Gastroesophageal sphincter (tissue), 4 donors: ENCODE data around the gene SHANK2. TPM values are rescaled to one million over a fixed set of nuclear protein-coding genes. Genes with fewer than 3 reads are reported as not detected.

Experiments used
- ATAC-seq: fragments of 150-250 bp; one replicate; pipeline ENCODE4 v1.9.1; 2016; ENCODE audit warnings: mild to moderate bottlenecking, moderate library complexity
- H3K27ac ChIP-seq, 4 donors: fragments of 200-600 bp; sonication (generic) in 3 of 4; 1 replicate in 3 of 4; 2 replicates in 1 of 4; pipeline ENCODE4 v1.5.1; 2016 to 2019
- H3K27me3 ChIP-seq: fragments of 200-600 bp; sonication (generic); one replicate; pipeline ENCODE4 v1.5.1; 2019
- H3K36me3 ChIP-seq, 2 donors: fragments of 200-600 bp; sonication (generic); one replicate each; pipeline ENCODE4 v1.5.1; 2019; ENCODE audit warnings: control low read depth in 1 of 2
- H3K4me1 ChIP-seq, 3 donors: fragments of 200-600 bp; sonication (generic); 1 replicate in 2 of 3; 2 replicates in 1 of 3; pipeline ENCODE4 v1.5.1; 2016 to 2019; ENCODE audit warnings: control low read depth in 2 of 3
- H3K4me3 ChIP-seq, 2 donors: fragments of 200-600 bp; sonication (generic); one replicate each; pipeline ENCODE4 v1.5.1; 2019; ENCODE audit warnings: mild to moderate bottlenecking in 1 of 2, moderate library complexity in 1 of 2
- H3K9me3 ChIP-seq, 3 donors: fragments of 200-600 bp; sonication (generic); one replicate each; pipeline ENCODE4 v1.5.1; 2017 to 2019; ENCODE audit warnings: control low read depth in 2 of 3
- CTCF ChIP-seq, 4 experiments: fragments of 200-600 bp in 2 of 4; fragments of 450-650 bp in 2 of 4; sonication (generic) in 1 of 4; IDR thresholded peaks; one replicate each; pipeline ENCODE4 v1.5.1; 2017 to 2019; ENCODE audit warnings: antibody characterized with exemption in 4 of 4, mild to moderate bottlenecking in 2 of 4, moderate library complexity in 2 of 4
- EP300 ChIP-seq: sonication (generic); formaldehyde crosslinking; IDR thresholded peaks from one replicate; pipeline ENCODE4 v1.6.1; 2017; ENCODE audit warnings: antibody characterized with exemption, mild to moderate bottlenecking
- POLR2A ChIP-seq, 2 donors: fragments of 450-650 bp; IDR thresholded peaks; one replicate each; pipeline ENCODE4 v1.6.1; 2017; ENCODE audit warnings: antibody characterized with exemption in 2 of 2, mild to moderate bottlenecking in 2 of 2, moderate library complexity in 1 of 2
- POLR2AphosphoS5 ChIP-seq: sonication (generic); formaldehyde crosslinking; IDR thresholded peaks from one replicate; pipeline ENCODE4 v1.6.1; 2017; ENCODE audit warnings: antibody characterized with exemption
- WGBS, 2 donors: methylation state at CpG; one replicate each; pipeline ENCODE4 v1.1.5; 2018; ENCODE audit warnings: low coverage in 1 of 2; 5-methylcytosine and 5-hydroxymethylcytosine counted together
- total RNA-seq, 4 donors: library from RNA; depleted of rRNA; stranded (reverse); fragments of >200 nt; gene quantifications; one replicate each; pipeline ENCODE4 v1.1.0, GENCODE V29; 2016

The SHANK2 gene
- total RNA-seq, 4 donors from 2014 or later = 1.6 to 14.5 (median 13.8) TPM

GRCh38 chr11:71286701-71287643 lies 34.6 kb upstream of the SHANK2 start:
- no peak overlapping the region for H3K4me3 ChIP-seq
- H3K9me3 ChIP-seq = peaks cover 0 to 32% (median 4%) of the 10 kb centered on the region in 3 donors
- H3K4me1 ChIP-seq = no peaks in the 10 kb centered on the region
- no peaks in the 10 kb centered on the region for H3K36me3 ChIP-seq
- TF ChIP-seq POLR2A (IDR thresholded peaks at IDR 0.05) (no peak), CTCF (IDR thresholded peaks at IDR 0.05) (no peak), EP300 (no peak), POLR2AphosphoS5 (no peak)
- WGBS, 2 donors = 16 to 50% methylated on average over 1 to 5 of the region's 14 CpGs
- peaks cover 48% of the 10 kb centered on the region for H3K27me3 ChIP-seq
- no peak overlapping the region for H3K27ac ChIP-seq
- ATAC-seq = no peak

GRCh38 chr11:71285111-71285510 lies 32.7 kb upstream of the SHANK2 start:
- TF ChIP-seq CTCF (IDR thresholded peaks at IDR 0.05) = no peak
- TF ChIP-seq EP300 = no peak
- no peak for TF ChIP-seq POLR2A (IDR thresholded peaks at IDR 0.05)
- no peak for TF ChIP-seq POLR2AphosphoS5
- no peak for ATAC-seq
- Histone ChIP-seq H3K4me1 (no peaks in the 10 kb centered on the region), H3K4me3 (no peak overlapping the region), H3K36me3 (no peaks in the 10 kb centered on the region), H3K27me3 (peaks cover 60% of the 10 kb centered on the region), H3K9me3 (peaks cover 0 to 16% (median 4%) of the 10 kb centered on the region in 3 donors), H3K27ac (no peak overlapping the region)
- WGBS, 2 donors = 76 to 87% methylated on average over 13 to 14 of the region's 14 CpGs

GRCh38 chr11:71284525-71285092 lies 32.2 kb upstream of the SHANK2 start:
- no peak overlapping the region for H3K4me3 ChIP-seq
- H3K27ac ChIP-seq = no peak overlapping the region
- H3K9me3 ChIP-seq = peaks cover 0 to 11% (median 3%) of the 10 kb centered on the region in 3 donors
- ATAC-seq = no peak
- whole genome bisulfite sequencing, 2 donors = 53% methylated on average over 2 of the region's 2 CpGs; no CpG with 5 or more reads in 1 of the 2 donors
- H3K27me3 ChIP-seq = peaks cover 62% of the 10 kb centered on the region
- TF ChIP-seq POLR2AphosphoS5 (no peak), CTCF (IDR thresholded peaks at IDR 0.05) (no peak), POLR2A (IDR thresholded peaks at IDR 0.05) (no peak), EP300 (no peak)
- no peaks in the 10 kb centered on the region for H3K4me1 ChIP-seq
- H3K36me3 ChIP-seq = no peaks in the 10 kb centered on the region

GRCh38 chr11:71283971-71284441 lies 31.6 kb upstream of the SHANK2 start:
- no peaks in the 10 kb centered on the region for H3K36me3 ChIP-seq
- H3K4me3 ChIP-seq = no peak overlapping the region
- ATAC-seq = no peak
- H3K27ac ChIP-seq = no peak overlapping the region
- H3K27me3 ChIP-seq = peaks cover 60% of the 10 kb centered on the region
- TF ChIP-seq CTCF (IDR thresholded peaks at IDR 0.05) (no peak), POLR2A (IDR thresholded peaks at IDR 0.05) (no peak), EP300 (no peak)
- 79 to 100% methylated on average over 3 to 15 of the region's 16 CpGs for WGBS, 2 donors
- no peaks in the 10 kb centered on the region for H3K4me1 ChIP-seq
- peaks cover 0 to 5% (median 0%) of the 10 kb centered on the region in 3 donors for H3K9me3 ChIP-seq
